Central memory CD4-positive, alpha-beta T cell (primary cell): ENCODE results near the gene ARHGAP15.

Experiments
- DNase-seq: peaks from one replicate; pipeline ENCODE4 v3.0.0; 2022

The ARHGAP15 gene

DNA sequence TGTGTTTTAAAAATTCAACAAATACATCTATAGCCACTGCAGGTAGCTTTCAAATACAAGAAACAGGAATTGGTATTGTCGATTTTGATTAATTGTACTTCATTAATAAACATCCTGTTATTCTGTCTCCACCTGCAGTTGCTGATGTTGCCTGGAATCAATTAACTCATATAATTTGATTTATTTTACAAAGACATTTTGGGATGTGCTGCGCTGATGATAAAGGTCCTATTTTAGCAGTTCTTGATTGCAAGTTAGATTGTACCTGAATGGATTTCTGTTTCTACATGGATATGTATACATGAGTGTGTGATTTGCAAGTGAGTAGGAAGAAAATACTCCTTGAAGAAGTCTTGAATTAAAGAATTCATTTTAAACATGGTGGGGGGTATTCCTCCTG is 605.3 kb downstream of the ARHGAP15 start:
- DNase-seq = no peak

DNA sequence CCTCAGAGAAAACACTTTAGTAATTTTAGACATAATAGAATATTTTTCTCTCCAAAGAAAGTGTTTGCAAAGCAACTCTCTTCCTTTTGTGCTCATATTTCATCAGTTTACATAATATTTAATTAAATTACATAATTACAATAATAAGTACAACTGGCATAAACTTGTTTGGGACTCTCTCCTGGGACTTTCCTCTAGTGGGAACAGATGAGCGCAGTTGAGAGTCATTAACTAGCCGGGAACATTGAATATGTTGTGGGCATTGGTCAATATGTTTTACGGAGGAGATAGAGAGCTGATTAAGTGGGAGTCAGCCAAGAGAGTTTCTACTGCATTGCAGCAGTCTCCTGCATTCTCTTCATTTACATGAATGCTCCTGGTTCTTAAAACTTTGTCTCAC is 607.7 kb downstream of the ARHGAP15 start:
- DNase-seq = no peak

DNA sequence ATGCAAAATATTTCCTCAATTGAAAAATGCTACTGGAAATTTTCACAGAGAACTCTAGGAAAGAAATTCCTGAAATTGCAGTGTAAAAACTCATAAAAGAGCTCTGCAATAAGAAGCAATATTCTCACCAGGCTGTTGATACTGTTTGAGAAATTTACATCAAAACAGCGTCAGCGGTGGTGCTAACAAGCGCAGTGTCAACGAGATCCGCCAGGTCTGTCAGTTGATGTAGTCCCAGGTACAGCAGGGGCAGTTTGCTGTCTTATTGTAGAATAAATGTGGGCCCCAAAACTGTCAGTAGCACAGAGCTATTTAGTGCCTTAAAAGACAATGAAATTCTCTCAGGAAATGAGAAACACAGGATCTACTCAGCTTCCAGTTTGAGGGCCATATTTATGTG is 611.2 kb downstream of the ARHGAP15 start:
- no peak for DNase-seq

DNA sequence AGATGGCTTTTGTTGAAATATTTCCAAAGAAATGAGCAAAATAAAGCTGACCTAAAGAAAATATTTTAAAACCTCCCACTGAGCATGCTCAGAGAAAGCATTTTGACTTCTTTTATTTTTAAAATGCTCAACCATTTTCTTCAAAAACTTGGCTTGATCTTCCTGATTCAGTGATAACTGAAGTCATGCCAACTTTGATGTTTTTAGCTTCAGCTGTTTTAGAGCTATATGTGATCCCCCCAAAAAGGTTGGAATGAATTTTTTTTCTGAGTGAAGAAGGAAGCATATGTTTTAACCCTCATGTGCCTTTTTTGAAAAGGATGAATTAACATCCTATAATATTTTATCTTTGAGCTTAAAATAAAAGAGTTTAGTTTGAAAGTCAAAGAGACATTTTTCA is 612.0 kb downstream of the ARHGAP15 start:
- DNase-seq = no peak

DNA sequence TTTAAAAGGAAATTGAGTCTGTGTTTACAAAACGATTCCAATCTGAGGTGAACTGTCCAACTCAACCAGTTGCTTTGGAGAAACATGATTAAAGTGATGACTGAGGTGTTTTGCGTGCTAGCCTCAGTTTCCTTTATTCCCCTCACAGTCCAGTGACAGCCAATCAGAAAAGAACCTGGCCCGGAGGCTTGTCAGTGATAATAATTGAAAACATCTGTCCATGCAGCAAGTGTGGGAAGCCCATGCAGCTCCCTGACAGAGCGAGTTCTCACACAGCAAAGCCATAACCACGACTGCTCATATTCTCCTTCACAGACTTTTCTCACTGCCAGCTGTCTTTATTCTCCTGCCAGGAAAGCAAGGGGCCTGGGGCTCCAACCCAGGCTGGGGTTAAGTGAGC is 613.4 kb downstream of the ARHGAP15 start:
- no peak for DNase-seq

DNA sequence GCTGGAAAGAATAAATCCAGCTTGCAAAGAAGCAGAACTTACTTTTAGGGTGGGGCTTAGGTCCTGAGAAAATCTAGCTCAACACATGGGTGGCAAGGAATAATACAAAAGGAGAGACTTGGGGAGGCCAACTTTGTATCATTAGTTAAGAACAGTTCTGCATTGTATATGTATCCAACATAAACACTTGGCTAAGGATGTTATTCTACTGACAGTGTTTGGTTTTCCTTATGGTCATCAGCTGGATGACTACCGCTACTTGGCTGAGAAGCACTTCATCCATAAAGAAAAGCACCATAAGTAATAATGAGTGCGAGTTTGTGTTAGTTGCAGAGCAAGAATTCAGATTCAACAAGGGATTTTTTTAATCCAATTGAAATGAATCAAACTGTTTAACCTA is 614.9 kb downstream of the ARHGAP15 start:
- no peak for DNase-seq

DNA sequence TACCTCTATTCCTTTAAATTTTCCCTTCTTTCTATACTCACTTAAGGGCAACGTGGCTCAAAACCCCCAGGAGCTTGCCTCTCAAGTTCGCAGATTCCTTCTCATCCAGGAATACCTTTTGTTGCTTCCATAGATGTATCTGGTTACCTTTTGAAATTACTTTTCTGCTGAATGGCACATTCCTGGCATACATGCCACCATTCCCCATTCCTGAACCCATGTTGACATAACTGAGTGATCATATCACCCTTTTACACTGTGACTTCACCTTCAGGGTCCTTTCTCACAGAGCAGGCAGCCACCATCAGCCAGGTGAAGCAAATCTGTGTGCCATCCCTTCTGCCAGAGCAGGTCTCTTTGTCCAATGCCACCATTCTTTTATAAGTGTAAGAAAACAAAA is 615.8 kb downstream of the ARHGAP15 start:
- no peak for DNase-seq

DNA sequence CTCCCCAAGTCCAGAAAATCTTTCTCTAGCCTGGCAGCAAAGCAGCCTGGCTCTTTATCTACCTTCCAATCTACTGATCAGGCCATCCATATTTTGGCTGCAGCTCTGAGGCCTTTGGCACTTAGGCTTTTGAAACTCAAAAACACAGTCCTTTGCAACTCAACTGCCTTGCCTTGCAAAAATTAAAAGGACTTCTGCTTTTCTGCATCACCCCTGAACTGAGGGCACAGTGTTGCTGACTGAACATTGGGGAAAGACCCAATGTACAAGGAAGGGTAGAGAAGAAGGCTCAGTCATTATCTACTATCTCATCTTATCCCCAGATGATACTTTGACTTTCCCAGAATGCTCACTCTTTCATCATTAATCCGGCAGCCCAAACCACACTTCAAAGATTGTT is 625.5 kb downstream of the ARHGAP15 start:
- no peak for DNase-seq

DNA sequence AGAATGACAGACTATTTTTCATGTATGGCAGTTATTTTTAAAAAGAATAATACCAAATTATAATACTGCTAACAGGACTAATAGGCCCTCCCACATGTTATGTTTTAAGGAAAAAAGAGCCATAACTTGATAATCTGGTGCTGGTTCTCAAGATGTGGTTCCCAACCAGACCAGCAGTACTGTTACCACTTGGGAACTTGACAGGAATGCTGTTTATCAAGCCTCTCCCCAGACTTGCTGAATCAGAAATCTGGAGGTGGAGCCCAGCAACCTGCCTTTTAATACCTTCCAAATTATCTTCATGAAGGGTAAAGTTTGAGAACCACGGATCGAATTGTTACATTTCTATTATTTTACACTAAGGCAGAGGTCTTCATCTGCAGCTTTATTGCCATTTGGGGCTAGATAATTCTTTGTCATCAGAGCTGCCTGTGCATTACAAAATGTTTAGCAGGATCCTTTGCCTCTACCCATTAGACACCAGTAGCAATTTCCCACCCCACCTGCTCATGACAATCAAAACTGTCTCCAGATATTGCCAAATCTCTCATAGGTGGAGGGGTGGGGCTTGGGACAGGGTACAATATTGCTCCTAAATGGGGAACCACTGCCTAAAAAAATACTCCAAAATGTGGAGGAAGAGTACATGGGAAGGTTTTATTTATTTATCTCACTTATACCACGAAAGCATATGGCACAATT is 629.6 kb downstream of the ARHGAP15 start:
- no peak for DNase-seq

DNA sequence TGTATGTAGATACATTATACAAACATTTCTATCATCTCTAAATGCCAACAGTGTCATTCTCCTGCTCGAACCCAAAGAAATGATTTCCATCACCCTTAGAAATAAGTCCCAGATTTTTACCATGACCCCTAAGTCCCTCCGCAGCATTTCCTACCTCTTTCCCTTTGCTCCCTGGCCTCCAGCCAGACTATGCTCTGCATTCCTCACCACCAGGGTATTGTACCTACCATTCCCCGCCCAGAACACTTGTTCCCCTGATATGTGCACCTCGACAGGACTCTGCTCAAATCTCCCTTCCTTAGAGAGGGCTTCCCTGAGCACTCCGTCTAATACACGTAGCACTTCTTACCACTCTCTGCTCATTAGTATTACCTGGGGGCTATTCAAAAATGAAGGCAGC is 630.2 kb downstream of the ARHGAP15 start:
- DNase-seq = no peak

DNA sequence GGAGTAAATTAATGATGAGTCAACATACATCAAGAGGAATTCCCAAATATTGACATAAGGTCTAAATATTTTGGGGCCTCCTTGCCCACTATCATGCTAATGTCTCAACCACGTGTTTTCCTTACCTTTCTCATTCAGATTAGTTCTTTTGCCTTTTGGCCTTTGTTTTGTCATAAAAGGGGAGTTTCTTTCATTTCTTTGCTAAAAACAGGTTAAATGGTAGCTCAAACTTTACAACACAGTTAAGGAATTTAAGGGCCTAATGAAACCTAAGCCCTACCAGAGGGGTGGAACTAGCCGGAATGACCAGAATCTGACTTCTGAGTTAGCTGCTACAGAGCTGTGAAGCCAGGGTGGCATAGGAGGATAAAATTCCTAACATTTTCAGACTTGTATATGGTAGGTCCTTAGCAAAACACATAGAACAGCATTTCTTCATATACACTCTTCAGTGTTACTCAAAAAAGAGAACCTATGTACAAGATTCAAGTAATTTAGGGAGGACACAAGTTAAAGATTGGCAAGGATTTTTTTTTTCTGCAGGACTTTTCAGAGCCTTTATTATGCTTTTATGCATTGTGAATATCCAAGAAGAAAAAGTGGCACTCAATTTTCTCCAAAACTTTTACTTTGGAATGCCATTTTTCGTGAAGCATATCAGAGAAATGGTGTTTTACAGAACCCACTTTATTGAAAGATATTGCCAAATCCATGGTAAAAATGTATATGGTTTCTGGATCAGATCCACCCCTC is 633.1 kb downstream of the ARHGAP15 start:
- no peak for DNase-seq

DNA sequence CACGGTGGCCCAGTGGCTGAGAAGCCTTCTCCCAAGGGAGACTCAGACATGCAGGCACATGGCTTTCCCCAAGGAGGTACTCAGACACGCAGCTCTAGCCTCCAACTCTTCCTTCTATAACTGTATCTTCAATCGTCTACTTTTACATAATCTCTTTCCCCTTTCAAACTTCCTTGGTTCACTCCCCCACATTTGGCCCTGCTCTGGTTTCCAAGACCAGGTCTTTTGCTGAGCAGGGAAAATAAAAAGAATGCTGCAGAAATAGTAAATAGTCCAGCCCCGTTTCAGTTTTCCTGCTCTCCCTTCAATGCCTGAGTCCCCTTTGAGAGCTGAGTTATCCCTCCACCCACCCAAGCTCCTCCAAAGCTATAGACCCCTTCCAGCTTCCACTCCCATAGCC is 635.0 kb downstream of the ARHGAP15 start:
- DNase-seq = no peak

DNA sequence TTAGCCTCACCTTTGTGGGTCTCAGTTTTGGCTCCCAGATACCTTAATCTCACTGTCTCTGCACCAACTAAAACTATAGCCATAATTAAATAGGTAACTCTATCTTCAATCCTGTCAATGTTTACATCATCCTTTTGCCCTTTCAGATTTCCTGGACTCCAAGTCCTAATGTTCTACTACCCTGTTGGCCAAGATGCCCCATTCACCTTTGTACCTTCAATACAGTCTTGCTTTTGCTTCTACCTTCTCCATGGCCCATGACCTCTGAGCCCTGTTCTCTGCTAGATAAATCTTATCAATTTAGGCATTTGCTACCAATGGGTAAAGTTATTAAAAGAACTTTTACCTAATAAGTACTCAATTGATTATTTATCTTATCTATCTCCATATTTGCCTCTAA is 635.5 kb downstream of the ARHGAP15 start:
- no peak for DNase-seq

DNA sequence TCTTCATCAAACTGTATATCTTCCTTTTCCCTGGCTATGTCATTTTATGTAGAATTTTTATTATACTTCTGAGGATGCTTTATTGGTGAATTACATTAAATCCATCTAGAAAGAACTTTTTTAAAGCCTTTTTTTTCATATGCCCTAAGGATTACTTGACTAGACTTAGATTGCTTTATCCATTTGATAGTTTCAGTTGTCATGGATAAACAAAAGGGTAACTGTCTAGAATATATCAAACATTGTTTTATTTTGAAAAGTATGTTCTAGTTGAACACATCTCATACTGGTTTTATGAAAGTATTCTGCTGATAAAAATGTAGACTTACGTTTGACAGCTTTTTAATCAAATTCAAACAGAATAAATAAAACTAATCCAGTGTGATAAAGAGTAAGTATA is 639.8 kb downstream of the ARHGAP15 start:
- DNase-seq = no peak

DNA sequence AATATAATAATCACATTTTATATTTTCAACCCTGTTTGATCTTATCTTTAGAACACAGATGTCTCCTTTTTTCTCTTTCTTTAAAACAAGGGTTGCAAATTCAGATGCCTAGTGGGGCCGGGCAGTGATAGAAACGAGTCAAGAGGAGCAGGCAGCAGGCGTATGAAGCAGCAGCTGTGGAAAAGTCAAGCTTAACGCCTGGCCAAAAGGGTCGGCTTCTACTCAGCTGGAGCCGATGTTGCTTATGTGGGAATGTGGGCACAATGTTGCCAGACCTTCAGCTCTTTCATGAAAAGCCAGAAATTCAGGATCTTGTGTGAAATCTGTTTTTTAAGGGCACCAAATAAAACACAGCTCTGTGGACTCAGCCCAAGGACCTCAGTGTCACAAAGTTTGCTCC is 642.7 kb downstream of the ARHGAP15 start:
- DNase-seq = no peak

DNA sequence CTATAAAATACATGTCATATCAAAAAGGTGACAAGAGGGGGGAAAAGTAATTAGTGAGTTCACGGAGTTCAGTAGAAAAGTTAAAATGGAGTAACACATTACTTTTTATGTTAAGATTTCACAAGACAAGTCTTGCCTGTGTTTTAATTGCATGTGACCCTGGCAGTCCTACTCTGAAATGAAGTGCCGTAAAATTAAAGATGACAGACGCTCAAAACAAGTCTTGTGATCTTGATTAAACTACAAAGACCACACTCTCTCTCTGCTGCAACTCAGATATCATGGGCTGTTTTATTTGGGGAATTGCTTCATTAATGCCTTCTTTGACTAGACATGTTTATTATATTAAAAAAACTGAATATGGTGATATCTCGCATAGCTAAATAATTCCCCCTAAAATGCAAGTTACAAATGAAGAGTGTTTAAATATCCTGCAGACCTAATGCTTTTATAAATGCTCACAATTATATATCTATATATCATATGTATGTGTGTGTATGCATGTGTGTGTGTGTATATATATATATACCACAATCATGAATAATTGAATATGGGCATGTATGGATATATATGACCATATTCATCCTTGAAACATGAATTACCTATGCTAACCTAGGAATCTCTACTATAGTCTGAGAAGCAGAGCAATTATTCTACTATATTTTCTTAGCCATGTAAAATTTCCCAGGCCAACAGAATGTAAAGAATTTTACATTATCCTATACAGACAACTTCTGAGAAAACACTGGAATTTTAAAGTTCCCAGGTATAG is 647.5 kb downstream of the ARHGAP15 start:
- no peak for DNase-seq

DNA sequence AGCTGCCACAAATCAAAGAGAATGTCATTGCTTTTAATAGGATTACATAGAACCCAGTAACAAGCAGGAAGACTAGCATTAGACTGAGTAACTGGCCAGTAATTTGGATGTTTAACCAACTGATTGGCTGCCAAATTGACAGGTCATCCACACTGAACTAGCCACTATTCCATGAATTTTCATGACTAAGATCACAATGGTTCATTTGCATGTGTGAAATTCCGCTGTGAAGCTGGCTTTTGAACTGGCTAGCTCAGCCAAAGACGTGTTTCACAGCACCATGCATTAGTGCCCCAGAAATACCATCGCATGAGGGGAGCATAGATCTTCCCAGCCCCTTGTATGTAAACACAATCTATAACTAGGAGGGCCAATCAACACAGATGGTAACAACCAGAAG is 649.8 kb downstream of the ARHGAP15 start:
- DNase-seq = no peak

DNA sequence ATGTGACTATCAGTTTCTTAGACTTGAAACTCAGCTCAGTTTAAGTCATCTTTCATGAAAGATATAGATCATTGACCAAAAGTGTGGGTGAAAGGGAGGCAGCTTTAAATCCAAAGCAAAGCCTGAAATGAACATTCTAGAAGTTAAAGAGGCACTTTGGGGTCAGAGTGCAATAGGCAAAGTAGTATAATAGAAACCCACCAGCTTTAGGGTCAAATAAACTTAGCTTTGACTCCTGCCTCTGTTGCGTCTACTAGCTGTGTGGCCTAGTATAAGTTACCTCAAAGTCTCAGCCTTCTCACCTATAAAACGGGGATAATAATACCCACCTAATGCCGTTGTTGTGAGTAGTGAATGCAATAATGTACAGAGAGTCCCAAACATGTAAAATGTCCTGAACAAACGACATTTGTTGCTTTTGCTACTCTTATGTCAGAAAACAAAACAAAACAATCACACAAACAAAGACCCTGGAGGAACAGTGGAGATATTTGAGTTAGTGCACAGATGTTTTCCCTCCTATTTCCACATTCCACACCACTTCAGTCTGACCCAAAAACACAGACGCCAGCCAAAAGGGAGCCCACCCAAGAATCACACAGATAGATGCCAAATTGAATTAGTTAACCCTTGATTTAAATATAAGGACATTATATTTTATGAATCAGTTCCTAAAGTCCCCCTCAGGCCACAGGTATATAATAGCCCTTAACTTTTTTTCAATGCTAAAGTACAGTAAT is 657.0 kb downstream of the ARHGAP15 start:
- no peak for DNase-seq

DNA sequence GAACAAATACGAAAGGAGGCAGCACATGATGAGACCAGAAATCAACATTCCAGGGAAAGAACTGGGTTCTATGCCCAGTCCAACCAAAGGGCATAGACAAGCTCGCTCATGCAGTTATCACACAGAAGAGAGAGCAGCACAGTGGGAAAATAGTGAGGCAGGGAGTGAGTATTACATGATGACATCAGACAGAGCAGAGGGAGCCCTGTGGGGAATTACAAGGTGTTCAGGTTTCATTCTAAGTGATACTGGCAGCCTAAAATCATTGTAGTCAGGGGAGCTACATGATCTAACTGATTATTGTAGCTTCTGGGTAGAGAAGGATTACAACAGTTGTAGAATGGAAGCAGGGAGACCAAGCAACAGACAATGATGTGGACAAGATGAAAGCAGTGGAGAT is 658.5 kb downstream of the ARHGAP15 start:
- DNase-seq = no peak

DNA sequence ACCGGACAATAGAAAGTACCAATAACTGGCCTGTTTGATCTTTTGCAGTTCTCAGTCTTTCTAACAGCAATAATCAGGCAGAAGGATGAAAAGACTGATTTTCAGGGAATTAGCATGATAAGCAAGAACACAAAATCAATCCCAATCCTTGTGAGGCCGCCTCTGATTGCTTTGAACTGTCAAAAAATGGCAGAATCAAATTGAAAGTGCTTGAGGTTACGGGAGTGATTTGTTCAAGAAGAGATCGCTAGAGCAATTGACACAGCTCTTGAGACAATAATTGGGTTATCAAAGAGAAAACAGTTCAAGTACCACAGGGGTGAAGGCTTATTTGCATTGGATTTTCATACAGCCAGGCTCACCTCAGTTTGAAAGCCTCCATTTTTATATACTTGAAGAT is 663.4 kb downstream of the ARHGAP15 start:
- DNase-seq = no peak

DNA sequence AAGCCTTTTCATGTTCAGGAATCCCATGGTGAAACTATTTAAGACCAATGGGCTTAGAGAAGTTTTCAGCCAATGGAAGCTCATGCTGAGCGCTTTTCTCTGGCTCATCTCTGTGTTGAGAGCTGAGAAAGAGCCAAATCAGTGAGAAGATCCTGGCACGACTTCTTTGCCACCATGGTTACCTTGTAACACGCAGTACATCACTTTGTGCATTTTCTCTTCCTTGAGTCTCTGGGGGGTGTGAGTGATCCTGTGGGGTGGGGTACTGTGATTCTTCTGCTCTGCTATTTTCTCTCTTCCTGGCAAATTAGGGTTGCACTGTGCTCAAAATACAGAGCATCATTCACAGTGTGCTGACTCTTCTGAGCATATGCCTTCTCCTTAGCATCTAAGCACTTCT is 664.2 kb downstream of the ARHGAP15 start:
- no peak for DNase-seq

DNA sequence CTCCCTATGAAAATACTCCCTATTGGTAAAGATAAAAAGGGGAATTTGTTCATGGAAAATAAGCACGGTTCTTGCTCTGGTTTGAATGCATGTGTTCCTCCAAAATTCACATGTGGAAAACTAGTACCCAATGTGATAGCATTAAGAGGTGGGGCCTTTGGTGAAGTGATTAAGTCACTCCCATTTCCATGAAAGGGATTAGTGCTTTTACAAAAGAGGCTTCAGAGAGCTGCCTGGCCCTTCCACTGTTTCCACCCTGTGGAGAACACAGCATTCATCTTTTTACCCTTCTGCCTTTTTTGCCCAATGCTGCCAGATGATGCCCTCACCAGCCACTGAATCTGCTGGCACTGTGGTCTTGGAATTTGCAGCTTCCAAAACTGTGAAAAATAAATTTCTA is 666.8 kb downstream of the ARHGAP15 start:
- no peak for DNase-seq

DNA sequence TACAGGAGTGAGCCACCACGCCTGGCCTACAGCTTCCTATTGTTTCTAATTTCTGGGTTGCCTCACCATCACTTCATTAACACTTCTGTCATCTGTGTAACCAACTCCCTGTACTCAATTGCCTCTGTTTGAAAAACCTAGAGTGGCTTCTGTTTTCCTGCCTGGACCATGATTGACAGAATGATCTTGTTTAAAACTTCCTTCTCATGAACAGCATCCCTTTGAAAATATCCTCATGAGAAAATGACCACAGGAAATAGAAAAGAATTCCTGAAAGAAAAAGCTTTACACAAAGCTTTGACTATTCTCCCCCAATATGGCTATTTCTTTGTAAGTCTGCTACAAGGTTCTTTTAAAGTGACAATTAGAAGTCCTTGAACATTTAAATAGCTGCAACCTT is 672.3 kb downstream of the ARHGAP15 start:
- no peak for DNase-seq
